ENCODE data around the gene HAND1.

- TF ChIP-seq CTCF (IDR thresholded peaks at IDR 0.05) = peak in 1 of 3 experiments; percentile 64
- TF ChIP-seq POLR2A (IDR thresholded peaks at IDR 0.05) = no peak
Measured at GRCh38 chr5:154520861-154521453, 42.9 kb upstream of the HAND1 start.

All from testis (tissue), 2 donors.